ENCODE results near the gene F7.
"Not testable (repeated sequence)": the region's sequence is repeated elsewhere in the genome, so short reads cannot be mapped to it uniquely, and the experiment has no call there.

The F7 gene

GRCh38 chr13:113157206-113157928 is 51.8 kb downstream of the F7 start:
- no peak for DNase-seq

- no peak for DNase-seq
Observed at GRCh38 chr13:113157929-113158747, 52.5 kb downstream of the F7 start, which contains the start of gene PROZ. Gene PROZ (plus strand): TSS chr13:113158648. CDS start chr13:113158661, 13 bp downstream.

- no peak for DNase-seq
Observed at GRCh38 chr13:113158946-113159345, 53.4 kb downstream of the F7 start.

GRCh38 chr13:113159701-113160100 is 54.1 kb downstream of the F7 start:
- no peak for DNase-seq

GRCh38 chr13:113160983-113161382 is 55.4 kb downstream of the F7 start:
- DNase-seq, result no peak

GRCh38 chr13:113161433-113161832 is 55.8 kb downstream of the F7 start:
- DNase-seq, result no peak

DNA sequence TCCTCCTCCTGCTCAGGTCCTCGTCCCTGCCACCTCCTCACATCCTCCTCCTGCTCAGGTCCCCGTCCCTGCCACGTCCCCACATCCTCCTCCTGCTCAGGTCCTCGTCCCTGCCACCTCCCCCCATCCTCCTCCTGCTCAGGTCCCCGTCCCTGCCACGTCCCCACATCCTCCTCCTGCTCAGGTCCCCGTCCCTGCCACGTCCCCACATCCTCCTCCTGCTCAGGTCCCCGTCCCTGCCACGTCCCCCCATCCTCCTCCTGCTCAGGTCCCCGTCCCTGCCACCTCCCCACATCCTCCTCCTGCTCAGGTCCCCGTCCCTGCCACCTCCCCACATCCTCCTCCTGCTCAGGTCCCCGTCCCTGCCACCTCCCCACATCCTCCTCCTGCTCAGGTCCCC is 56.4 kb downstream of the F7 start:
- not testable (repeated sequence) for DNase-seq

- no peak for DNase-seq
Observed at GRCh38 chr13:113162783-113163685, 57.4 kb downstream of the F7 start.

GRCh38 chr13:113164492-113164891 is 58.9 kb downstream of the F7 start:
- no peak for DNase-seq

GRCh38 chr13:113166266-113166665 is 60.7 kb downstream of the F7 start:
- DNase-seq, result no peak

DNA sequence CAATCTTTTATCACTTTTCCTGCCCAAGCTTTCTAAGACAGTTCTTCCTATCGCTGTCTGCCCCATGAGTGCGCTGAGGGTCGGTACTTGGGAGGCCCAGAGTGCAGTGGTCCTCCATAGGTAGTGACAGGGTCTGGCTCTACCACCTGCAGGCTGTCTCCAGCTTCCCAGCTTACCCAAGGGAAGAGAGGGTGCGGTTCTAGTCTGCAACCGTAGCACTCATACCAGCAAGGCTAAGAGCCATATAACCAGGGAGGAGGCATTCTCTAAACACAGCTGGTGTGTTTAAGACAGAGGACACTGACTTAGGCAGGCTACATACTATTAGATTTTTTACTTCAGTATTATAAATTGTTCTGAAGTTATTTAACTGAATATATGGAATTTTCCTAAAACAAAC is 61.1 kb downstream of the F7 start:
- no peak for DNase-seq

- DNase-seq, result no peak
Observed at GRCh38 chr13:113167155-113167554, 61.6 kb downstream of the F7 start.

- DNase-seq, result no peak
Observed at GRCh38 chr13:113167575-113167974, 62.0 kb downstream of the F7 start.

DNA sequence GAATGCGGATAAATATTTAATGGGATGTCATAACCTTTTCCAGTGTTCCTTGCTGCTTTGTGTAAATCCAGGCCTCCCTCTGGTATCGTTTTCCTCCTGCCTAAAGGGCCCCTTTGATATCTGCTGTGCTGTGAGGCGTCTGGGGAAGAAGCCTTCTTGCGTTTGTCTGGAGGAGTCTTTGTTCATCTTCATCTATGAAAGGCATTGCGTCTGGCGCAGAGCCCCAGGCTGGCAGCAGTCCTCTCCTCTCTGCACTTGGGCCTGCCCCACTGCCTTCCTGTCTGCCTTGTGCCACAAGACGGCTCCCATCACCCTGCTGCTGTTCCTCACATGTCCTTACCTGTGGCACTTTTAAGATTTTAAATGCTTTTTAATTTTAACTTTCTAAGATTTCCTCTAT is 62.6 kb downstream of the F7 start:
- DNase-seq, result no peak

- DNase-seq, result no peak
Observed at GRCh38 chr13:113169277-113170272, 64.0 kb downstream of the F7 start.
